Activated gamma-delta T cell (primary cell): ENCODE data around the gene APPBP2.
"Not testable (repeated sequence)": the region's sequence is repeated elsewhere in the genome, so short reads cannot be mapped to it uniquely, and the experiment has no call there.

Experiments
- DNase-seq: peaks from one replicate; lab custom pipeline; 2025; lab: John Stamatoyannopoulos, UW

Gene APPBP2

GRCh38 chr17:60493847-60494321 lies 32.2 kb downstream of the APPBP2 start:
- no peak for DNase-seq

- no peak for DNase-seq
These were observed 34.3 kb downstream of the APPBP2 start for GRCh38 chr17:60491771-60492170.

- DNase-seq = not testable (repeated sequence)
These were observed 35.4 kb downstream of the APPBP2 start for GRCh38 chr17:60490594-60490993.

- DNase-seq = no peak
These were observed 44.4 kb downstream of the APPBP2 start for GRCh38 chr17:60481604-60482003.

- no peak for DNase-seq
These were observed 52.3 kb downstream of the APPBP2 start for GRCh38 chr17:60473788-60474187.

GRCh38 chr17:60472449-60472848 lies 53.6 kb downstream of the APPBP2 start:
- no peak for DNase-seq

- no peak for DNase-seq
These were observed 54.6 kb downstream of the APPBP2 start for GRCh38 chr17:60471451-60471850.

GRCh38 chr17:60468371-60468770 lies 57.7 kb downstream of the APPBP2 start:
- DNase-seq = no peak

GRCh38 chr17:60464343-60464742 lies 61.7 kb downstream of the APPBP2 start:
- DNase-seq = no peak

- no peak for DNase-seq
These were observed 62.7 kb downstream of the APPBP2 start for GRCh38 chr17:60463157-60463835.

GRCh38 chr17:60461584-60461983 lies 64.5 kb downstream of the APPBP2 start:
- no peak for DNase-seq

- no peak for DNase-seq
These were observed 68.9 kb downstream of the APPBP2 start for GRCh38 chr17:60457148-60457547.

- no peak for DNase-seq
These were observed 70.7 kb downstream of the APPBP2 start for GRCh38 chr17:60455378-60455777.

GRCh38 chr17:60451965-60452364 lies 74.1 kb downstream of the APPBP2 start:
- DNase-seq = no peak

- DNase-seq = no peak
These were observed 75.0 kb downstream of the APPBP2 start for GRCh38 chr17:60451071-60451470.

- no peak for DNase-seq
These were observed 78.7 kb downstream of the APPBP2 start for GRCh38 chr17:60447375-60447774.

GRCh38 chr17:60445144-60445543 lies 80.9 kb downstream of the APPBP2 start:
- no peak for DNase-seq

- no peak for DNase-seq
These were observed 82.3 kb downstream of the APPBP2 start for GRCh38 chr17:60443713-60444112.

GRCh38 chr17:60442271-60443173 lies 83.5 kb downstream of the APPBP2 start:
- DNase-seq = no peak

- no peak for DNase-seq
These were observed 86.5 kb downstream of the APPBP2 start for GRCh38 chr17:60439501-60439900.

- no peak for DNase-seq
These were observed 89.4 kb downstream of the APPBP2 start for GRCh38 chr17:60436676-60437075.

- DNase-seq = no peak
These were observed 90.5 kb downstream of the APPBP2 start for GRCh38 chr17:60435244-60436167.
